ENCODE data around the gene AK2. TPM values are rescaled to one million over a fixed set of nuclear protein-coding genes. Genes with fewer than 3 reads are reported as not detected.

Gene AK2
- total and polyA plus RNA-seq, 2 donors (not counting 3 experiments of a cell fraction or from before 2014, with no cell fraction given): 107 to 134 TPM

DNA sequence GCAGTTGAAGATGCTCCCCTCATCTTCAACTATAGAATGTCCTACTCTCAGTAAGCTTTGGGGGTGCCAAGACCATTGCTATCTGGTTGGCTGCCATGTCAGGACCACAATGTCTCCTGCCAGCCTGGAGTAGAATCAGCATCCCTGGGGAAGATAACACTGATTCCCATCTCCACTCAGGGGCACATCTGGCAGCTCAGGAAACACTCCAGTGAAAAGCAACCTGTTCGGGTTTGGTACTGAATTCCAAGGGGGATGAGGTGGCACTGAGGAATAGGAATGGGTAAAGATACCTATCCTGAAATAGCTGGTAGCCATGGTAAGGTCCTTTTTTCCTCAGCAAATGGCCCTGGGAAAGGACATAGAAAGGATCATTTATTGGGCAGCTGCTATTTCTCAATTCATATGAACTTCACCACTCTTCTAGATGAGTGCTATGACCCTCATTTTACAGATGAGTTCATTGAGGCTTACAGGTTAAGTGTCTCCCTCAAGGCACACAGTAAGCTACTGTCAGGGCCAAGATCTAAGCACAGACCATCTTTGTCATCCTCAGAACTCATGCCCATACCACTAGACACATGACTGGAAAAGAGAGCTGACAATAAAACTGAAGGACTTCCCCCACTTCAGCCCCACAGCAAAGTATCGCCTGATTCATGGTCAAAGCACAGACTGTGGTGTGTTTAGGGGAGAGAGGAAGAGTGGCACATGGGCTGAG is 31.4 kb downstream of the AK2 start:
- BruUV-seq (replicated peaks): no TSS peak
- no peak overlapping the region for H2AFZ ChIP-seq (ENCODE audit: low read depth, low read length)
- no peak overlapping the region for H3K9ac ChIP-seq (replicated peaks; ENCODE audit: extremely low read depth, insufficient read depth, low read length)
- no peaks in the 10 kb centered on the region for H3K9me1 ChIP-seq (replicated peaks; ENCODE audit: control insufficient read depth, extremely low read depth, insufficient read depth, low read length)
- no peaks in the 10 kb centered on the region for H3K79me2 ChIP-seq (ENCODE audit: control insufficient read depth, insufficient read depth, low read length)
- FAIRE-seq (peak; percentile 47), DNase-seq (ENCODE audit: low read depth, low spot score) (no peak)
- no peaks in the 10 kb centered on the region for H3K27me3 ChIP-seq (ENCODE audit: control insufficient read depth in 2 of 2, insufficient read depth in 2 of 2, low read length in 2 of 2)
- dilution Hi-C loops (cut with MboI; ENCODE audit: extremely low pct_ligation_motif_present, low sequenced_read_pairs): loop anchor here (10.0 kb wide), 1 partner anchor 60 kb away; no protein-coding TSS in a partner anchor
- no peaks in the 10 kb centered on the region for H3K9me3 ChIP-seq (replicated peaks; ENCODE audit: control insufficient read depth, insufficient read depth, low read length)
- ChIA-PET CTCF (interaction anchor here (0.7 to 9.4 kb wide), 21 partner anchors 7 to 608 kb away, joined by 3 to 340 read pairs (median 10); partner anchors contain the start of gene RNF19B), POLR2A (interaction anchor here (0.8 to 2.8 kb wide), 6 partner anchors 13 to 66 kb away, joined by 3 to 12 read pairs (median 4); partner anchors contain the start of gene RNF19B)
- H3K4me1 ChIP-seq (ENCODE audit: control insufficient read depth, extremely low read depth, insufficient read depth, low read length): peaks cover 48% of the 10 kb centered on the region
- intact Hi-C loops (cut with micrococcal nuclease): loop anchor here (1.0 kb wide), 1 partner anchor 16 kb away; no protein-coding TSS in a partner anchor
- H3K27ac ChIP-seq (ENCODE audit: insufficient read depth, low read depth, low read length): peak overlapping the region; percentile 42
- no peaks in the 10 kb centered on the region for H4K20me1 ChIP-seq (replicated peaks; ENCODE audit: control insufficient read depth, extremely low read depth, insufficient read depth, low read length)
- TF ChIP-seq JUN (IDR thresholded peaks at IDR 0.05; ENCODE audit: borderline replicate concordance, insufficient read depth, insufficient read length, low read depth) (no peak), POLR2A (IDR thresholded peaks at IDR 0.05; ENCODE audit: low read depth, low read length) (no peak), FOS (IDR thresholded peaks at IDR 0.05; ENCODE audit: borderline replicate concordance, insufficient read depth, low read length) (no peak), POLR2AphosphoS5 (IDR thresholded peaks at IDR 0.05; ENCODE audit: insufficient read depth, low read depth, low read length) (no peak), MYC (IDR thresholded peaks at IDR 0.05; ENCODE audit: low read depth, low read length) (no peak), GATA2 (IDR thresholded peaks at IDR 0.05; ENCODE audit: insufficient read depth, insufficient read length, low read depth, low read length) (no peak), EZH2 (IDR thresholded peaks at IDR 0.05; ENCODE audit: borderline replicate concordance, low read depth, low read length, severe bottlenecking) (no peak)
- TF ChIP-seq, protein P1, sequence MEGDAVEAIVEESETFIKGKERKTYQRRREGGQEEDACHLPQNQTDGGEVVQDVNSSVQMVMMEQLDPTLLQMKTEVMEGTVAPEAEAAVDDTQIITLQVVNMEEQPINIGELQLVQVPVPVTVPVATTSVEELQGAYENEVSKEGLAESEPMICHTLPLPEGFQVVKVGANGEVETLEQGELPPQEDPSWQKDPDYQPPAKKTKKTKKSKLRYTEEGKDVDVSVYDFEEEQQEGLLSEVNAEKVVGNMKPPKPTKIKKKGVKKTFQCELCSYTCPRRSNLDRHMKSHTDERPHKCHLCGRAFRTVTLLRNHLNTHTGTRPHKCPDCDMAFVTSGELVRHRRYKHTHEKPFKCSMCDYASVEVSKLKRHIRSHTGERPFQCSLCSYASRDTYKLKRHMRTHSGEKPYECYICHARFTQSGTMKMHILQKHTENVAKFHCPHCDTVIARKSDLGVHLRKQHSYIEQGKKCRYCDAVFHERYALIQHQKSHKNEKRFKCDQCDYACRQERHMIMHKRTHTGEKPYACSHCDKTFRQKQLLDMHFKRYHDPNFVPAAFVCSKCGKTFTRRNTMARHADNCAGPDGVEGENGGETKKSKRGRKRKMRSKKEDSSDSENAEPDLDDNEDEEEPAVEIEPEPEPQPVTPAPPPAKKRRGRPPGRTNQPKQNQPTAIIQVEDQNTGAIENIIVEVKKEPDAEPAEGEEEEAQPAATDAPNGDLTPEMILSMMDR (IDR thresholded peaks at IDR 0.05; ENCODE audit: extremely low read depth in 1 of 2, insufficient read depth in 1 of 2, low read depth in 1 of 2, low read length in 2 of 2): no peak
- TF ChIP-seq, protein P2, sequence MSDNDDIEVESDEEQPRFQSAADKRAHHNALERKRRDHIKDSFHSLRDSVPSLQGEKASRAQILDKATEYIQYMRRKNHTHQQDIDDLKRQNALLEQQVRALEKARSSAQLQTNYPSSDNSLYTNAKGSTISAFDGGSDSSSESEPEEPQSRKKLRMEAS (IDR thresholded peaks at IDR 0.05; ENCODE audit: insufficient read depth, insufficient read length): no peak
- no peak overlapping the region for H3K4me3 ChIP-seq (replicated peaks in 1 of 3; ENCODE audit: insufficient read depth in 1 of 3, low read depth in 1 of 3, low read length in 3 of 3)
- peak overlapping the region; percentile 59 for H3K4me2 ChIP-seq (ENCODE audit: insufficient read depth, low read length)
- peaks cover 0 to 3% of the 10 kb centered on the region in 2 experiments for H3K36me3 ChIP-seq (ENCODE audit: control insufficient read depth in 2 of 2, extremely low read depth in 1 of 2, insufficient read depth in 2 of 2, low read length in 2 of 2)
